SU-DHL-6 (cell line): ENCODE results near the gene ADPRH.

Source experiments
- H2AFZ ChIP-seq: fragments of 200-600 bp; sonication (generic); 2 replicates; pipeline ENCODE4 v1.6.1; 2014; ENCODE audit warnings: low read depth, mild to moderate bottlenecking, moderate library complexity, mixed read lengths, antibody characterized with exemption, low read length; ENCODE audit not compliant: severe bottlenecking
- H3F3A ChIP-seq: fragments of 200-600 bp; shearing (Covaris generic); 2 replicates; pipeline ENCODE4 v1.6.0; 2016; ENCODE audit warnings: antibody characterized with exemption, mild to moderate bottlenecking; ENCODE audit not compliant: insufficient read depth
- H3K27ac ChIP-seq: fragments of 200-600 bp; sonication (generic); 2 replicates; pipeline ENCODE4 v1.5.1; 2016; ENCODE audit warnings: low read depth, mild to moderate bottlenecking, low read length, moderate library complexity, mixed read lengths
- H3K27me3 ChIP-seq: fragments of 200-600 bp; sonication (generic), shearing (Covaris generic); 2 replicates; pipeline ENCODE4 v1.6.0; 2014; ENCODE audit warnings: mild to moderate bottlenecking, low read length
- H3K36me3 ChIP-seq: fragments of 200-600 bp; sonication (generic); 2 replicates; pipeline ENCODE4 v1.6.1; 2014; ENCODE audit warnings: mild to moderate bottlenecking, low read length, mixed read lengths
- H3K4me2 ChIP-seq: fragments of 300-600, 200-600 bp; shearing (Covaris generic), sonication (generic); 2 replicates; pipeline ENCODE4 v1.6.0; 2014; ENCODE audit warnings: low read length, low read depth, mild to moderate bottlenecking; ENCODE audit not compliant: poor library complexity, severe bottlenecking
- H3K4me3 ChIP-seq: fragments of 200-600 bp; sonication (generic); 2 replicates; pipeline ENCODE4 v1.5.1; 2014; ENCODE audit warnings: antibody characterized with exemption, low read length, mild to moderate bottlenecking, mixed read lengths; ENCODE audit not compliant: insufficient read depth, poor library complexity, severe bottlenecking
- H3K79me2 ChIP-seq: fragments of 200-600 bp; sonication (generic); 2 replicates; pipeline ENCODE4 v1.6.1; 2014; ENCODE audit warnings: mild to moderate bottlenecking, low read length, moderate library complexity; ENCODE audit not compliant: insufficient read depth
- H3K9ac ChIP-seq: fragments of 200-600 bp; sonication (generic); 2 replicates; pipeline ENCODE4 v1.7.0; 2014; ENCODE audit warnings: mild to moderate bottlenecking, low read length
- H3K9me2 ChIP-seq: fragments of 200-600 bp; sonication (generic); replicated peaks from 2 replicates; pipeline ENCODE4 v1.6.1; 2014; ENCODE audit warnings: low read length; ENCODE audit not compliant: insufficient read depth
- H3K9me3 ChIP-seq: fragments of 200-600 bp; sonication (generic); 2 replicates; pipeline ENCODE4 v1.6.1; 2014; ENCODE audit warnings: low read length, mixed read lengths; ENCODE audit not compliant: insufficient read depth
- H4K20me1 ChIP-seq: fragments of 200-600 bp; sonication (generic); 2 replicates; pipeline ENCODE4 v1.6.1; 2014; ENCODE audit warnings: low read depth, mild to moderate bottlenecking, antibody characterized with exemption, low read length, moderate library complexity, mixed read lengths
- EZH2phosphoT487 ChIP-seq: fragments of 200-600 bp; sonication (generic), shearing (Covaris generic); conservative IDR thresholded peaks from 2 replicates; pipeline ENCODE4 v1.6.1; 2018; ENCODE audit warnings: mild to moderate bottlenecking, antibody characterized with exemption, low read length, moderate library complexity, mixed read lengths
- TF ChIP-seq, protein P1 (sequence below): fragments of 200-600 bp; sonication (generic); IDR thresholded peaks from one replicate; pipeline ENCODE4 v1.5.1; 2017; ENCODE audit warnings: antibody characterized with exemption, mild to moderate bottlenecking, low read length, moderate library complexity; ENCODE audit not compliant: insufficient read depth, poor library complexity, severe bottlenecking

The ADPRH gene

DNA sequence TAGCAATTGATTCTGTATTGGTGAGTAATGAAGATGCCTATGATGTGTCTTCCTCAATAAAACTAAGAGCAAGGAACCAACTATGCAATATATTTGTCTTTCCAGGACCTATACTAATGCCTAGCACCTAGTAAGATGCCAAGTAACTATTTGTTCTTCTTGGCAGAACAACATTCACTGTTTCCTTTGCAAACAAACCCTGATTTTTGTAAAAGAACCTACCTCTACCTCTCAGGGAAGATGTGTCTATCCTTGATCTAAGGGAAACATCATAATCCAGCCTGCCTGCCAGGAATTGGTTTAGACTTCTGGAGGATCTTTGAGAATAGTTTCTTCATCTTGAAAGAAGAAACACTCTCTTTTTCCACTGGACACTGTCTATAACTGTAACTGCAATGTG lies 3.8 kb upstream of the ADPRH start:
- Histone ChIP-seq H3K9ac (no peak overlapping the region), H3K27ac (no peak overlapping the region)

DNA sequence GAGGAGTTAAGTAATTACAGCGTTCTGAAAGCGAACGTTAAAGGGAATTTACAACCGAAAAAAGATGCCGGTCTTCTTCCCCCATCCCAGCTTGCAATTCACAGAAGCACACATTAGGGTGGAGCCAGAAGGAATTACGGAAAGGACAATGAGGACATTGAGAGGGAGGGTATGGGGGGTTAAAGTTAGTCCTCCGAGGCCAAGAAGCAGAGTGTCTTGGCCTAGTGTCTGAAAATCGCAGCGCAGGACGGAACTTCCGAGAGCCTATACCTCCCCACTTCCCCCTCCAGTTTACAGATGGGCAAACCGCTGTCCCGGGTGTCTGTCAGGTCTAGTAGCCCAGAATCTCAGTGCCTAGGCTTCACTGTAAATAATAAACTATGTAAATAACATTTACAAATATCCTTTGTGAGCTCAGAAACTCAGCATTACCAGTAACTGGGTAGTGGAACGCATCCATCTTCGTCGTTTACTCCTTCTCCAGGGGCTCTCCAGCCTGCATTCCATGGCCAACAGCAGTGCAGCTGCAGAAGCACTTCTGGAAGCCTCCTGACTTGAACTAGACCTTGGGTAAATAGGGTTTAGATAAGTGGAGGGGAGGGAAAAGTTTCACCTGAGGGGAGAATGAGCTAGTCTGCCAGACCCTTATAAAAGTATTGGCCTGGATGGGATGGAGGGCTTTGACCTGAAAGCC lies 922 bp downstream of the ADPRH start:
- Histone ChIP-seq H3F3A (peaks cover 17% of the 10 kb centered on the region), H4K20me1 (no peaks in the 10 kb centered on the region), H3K9me3 (no peaks in the 10 kb centered on the region), H3K27me3 (no peaks in the 10 kb centered on the region), H2AFZ (peak overlapping the region; percentile 83), H3K36me3 (no peaks in the 10 kb centered on the region), H3K27ac (peak overlapping the region; percentile 57), H3K9me2 (no peaks in the 10 kb centered on the region), H3K4me3 (peak overlapping the region; percentile 54), H3K9ac (peak overlapping the region; percentile 67), H3K4me2 (peak overlapping the region; percentile 85), H3K79me2 (no peaks in the 10 kb centered on the region)
- TF ChIP-seq, protein P1, sequence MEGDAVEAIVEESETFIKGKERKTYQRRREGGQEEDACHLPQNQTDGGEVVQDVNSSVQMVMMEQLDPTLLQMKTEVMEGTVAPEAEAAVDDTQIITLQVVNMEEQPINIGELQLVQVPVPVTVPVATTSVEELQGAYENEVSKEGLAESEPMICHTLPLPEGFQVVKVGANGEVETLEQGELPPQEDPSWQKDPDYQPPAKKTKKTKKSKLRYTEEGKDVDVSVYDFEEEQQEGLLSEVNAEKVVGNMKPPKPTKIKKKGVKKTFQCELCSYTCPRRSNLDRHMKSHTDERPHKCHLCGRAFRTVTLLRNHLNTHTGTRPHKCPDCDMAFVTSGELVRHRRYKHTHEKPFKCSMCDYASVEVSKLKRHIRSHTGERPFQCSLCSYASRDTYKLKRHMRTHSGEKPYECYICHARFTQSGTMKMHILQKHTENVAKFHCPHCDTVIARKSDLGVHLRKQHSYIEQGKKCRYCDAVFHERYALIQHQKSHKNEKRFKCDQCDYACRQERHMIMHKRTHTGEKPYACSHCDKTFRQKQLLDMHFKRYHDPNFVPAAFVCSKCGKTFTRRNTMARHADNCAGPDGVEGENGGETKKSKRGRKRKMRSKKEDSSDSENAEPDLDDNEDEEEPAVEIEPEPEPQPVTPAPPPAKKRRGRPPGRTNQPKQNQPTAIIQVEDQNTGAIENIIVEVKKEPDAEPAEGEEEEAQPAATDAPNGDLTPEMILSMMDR = no peak
- no peak for TF ChIP-seq EZH2phosphoT487

More for the DNA sequence above, 3.8 kb upstream of the ADPRH start:
- Histone ChIP-seq H3K4me3 (no peak overlapping the region), H3K36me3 (no peaks in the 10 kb centered on the region), H3F3A (peaks cover 14% of the 10 kb centered on the region), H3K27me3 (no peaks in the 10 kb centered on the region), H3K4me2 (no peak overlapping the region), H4K20me1 (no peaks in the 10 kb centered on the region), H3K9me3 (no peaks in the 10 kb centered on the region), H3K79me2 (no peaks in the 10 kb centered on the region), H2AFZ (no peak overlapping the region), H3K9me2 (no peaks in the 10 kb centered on the region)
- TF ChIP-seq EZH2phosphoT487 = no peak

DNA sequence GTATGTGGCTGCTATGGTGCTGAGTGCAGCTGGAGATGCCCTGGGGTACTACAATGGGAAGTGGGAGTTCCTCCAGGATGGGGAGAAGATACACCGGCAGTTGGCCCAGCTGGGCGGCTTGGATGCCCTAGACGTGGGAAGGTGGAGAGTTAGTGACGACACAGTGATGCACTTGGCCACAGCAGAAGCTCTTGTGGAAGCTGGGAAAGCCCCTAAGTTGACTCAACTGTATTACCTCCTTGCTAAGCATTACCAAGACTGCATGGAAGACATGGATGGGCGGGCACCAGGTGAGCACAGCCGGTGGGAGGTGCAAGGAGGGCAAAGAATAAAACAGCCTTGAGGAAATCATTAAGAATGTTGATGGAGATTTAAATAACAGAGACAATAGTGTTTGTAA lies 2.9 kb downstream of the ADPRH start:
- Histone ChIP-seq H3F3A (peaks cover 17% of the 10 kb centered on the region), H3K27ac (no peak overlapping the region), H3K9me3 (no peaks in the 10 kb centered on the region), H3K4me3 (no peak overlapping the region), H3K36me3 (no peaks in the 10 kb centered on the region), H4K20me1 (no peaks in the 10 kb centered on the region), H3K9me2 (no peaks in the 10 kb centered on the region), H2AFZ (no peak overlapping the region), H3K27me3 (no peaks in the 10 kb centered on the region), H3K4me2 (no peak overlapping the region), H3K79me2 (no peaks in the 10 kb centered on the region), H3K9ac (no peak overlapping the region)
- TF ChIP-seq EZH2phosphoT487 = no peak
- TF ChIP-seq, protein P1 = no peak

DNA sequence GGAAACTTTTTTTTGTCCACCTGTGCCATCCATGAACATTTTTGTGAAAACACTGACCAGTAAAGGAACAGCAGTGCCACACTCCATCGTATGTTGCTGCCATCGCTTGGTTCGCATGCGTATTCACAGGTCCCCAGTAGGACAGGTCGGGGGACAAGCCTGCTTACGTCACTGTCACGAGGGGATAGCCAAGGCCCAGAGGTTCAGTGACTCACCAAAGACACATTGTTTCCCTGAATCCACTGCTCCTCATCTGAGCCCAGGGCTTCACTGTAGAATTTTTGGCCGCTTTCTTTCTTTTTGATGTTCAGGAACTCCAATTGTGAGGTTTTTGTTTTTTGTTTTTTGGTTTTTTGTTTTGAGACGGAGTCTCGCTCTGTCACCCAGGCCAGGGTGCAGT lies 5.9 kb downstream of the ADPRH start:
- H3K4me3 ChIP-seq = no peak overlapping the region
- H3K79me2 ChIP-seq = no peaks in the 10 kb centered on the region
- H3K9me3 ChIP-seq = no peaks in the 10 kb centered on the region
- no peaks in the 10 kb centered on the region; the same call in 1 of the 2 replicates for H3K36me3 ChIP-seq
- H3K27ac ChIP-seq = no peak overlapping the region
- no peaks in the 10 kb centered on the region for H3K27me3 ChIP-seq
- H2AFZ ChIP-seq = no peak overlapping the region
- H3K4me2 ChIP-seq = no peak overlapping the region
- H3F3A ChIP-seq = 0 out of 2 replicates have a peak, but pooled peaks cover 3% of the 10 kb centered on the region
- no peaks in the 10 kb centered on the region for H3K9me2 ChIP-seq
- no peaks in the 10 kb centered on the region for H4K20me1 ChIP-seq
- H3K9ac ChIP-seq = no peak overlapping the region
- TF ChIP-seq, protein P1 = no peak
- no peak for TF ChIP-seq EZH2phosphoT487
